HepG2 (cell line): ENCODE results near the gene MOB3C.

ENCODE experiments used
- FOSL1 ChIP-seq: sonication (generic); formaldehyde crosslinking; IDR thresholded peaks from 2 replicates; pipeline ENCODE4 v1.9.0; 2021; ENCODE audit warnings: missing genetic modification reagents, borderline replicate concordance
- JUN ChIP-seq: sonication (generic); formaldehyde crosslinking; IDR thresholded peaks from 2 replicates; pipeline ENCODE4 v1.4.0; 2020; ENCODE audit warnings: mild to moderate bottlenecking, missing genetic modification reagents
- TAF1 ChIP-seq: sonication (generic); formaldehyde crosslinking; IDR thresholded peaks from 2 replicates; pipeline ENCODE4 v1.4.0; 2020; ENCODE audit warnings: missing genetic modification reagents
- ZNF563 ChIP-seq: sonication (generic); formaldehyde crosslinking; IDR thresholded peaks from 2 replicates; pipeline ENCODE4 v1.8.0; 2022; ENCODE audit warnings: mild to moderate bottlenecking, moderate library complexity, missing genetic modification reagents

DNA sequence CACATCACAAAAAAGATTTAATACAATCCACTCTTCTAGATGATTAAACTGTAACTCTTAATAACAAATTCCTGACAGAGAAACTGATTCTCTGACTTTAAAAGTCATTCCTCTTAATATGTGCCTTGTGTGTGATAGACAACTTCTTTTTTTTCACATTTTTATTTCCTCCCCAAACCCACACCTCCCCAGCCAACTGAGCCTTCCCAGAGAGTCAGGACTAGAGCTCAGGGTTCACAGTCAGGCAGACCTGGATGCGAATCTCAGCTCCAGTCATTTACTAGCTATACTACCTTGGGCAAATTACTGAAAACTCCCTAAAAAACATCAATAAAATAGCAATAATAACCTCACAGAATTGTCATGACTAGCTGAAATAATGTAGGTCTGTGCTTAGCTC lies 37.4 kb upstream of the MOB3C start:
- TF ChIP-seq FOSL1 (CRISPR knock-in tag), result no peak
- no peak for TF ChIP-seq ZNF563 (CRISPR knock-in tag)
- no peak for TF ChIP-seq JUN (CRISPR knock-in tag)
- TF ChIP-seq TAF1 (CRISPR knock-in tag), result no peak
